Stimulated activated CD8-positive, alpha-beta memory T cell treated with anti-CD3 and anti-CD28 coated beads, Interleukin-2, amount 100 ng/mL, for 48 hours (primary cell): Measurements from ENCODE around the gene AP1S3.
"Not testable (repeated sequence)": the region's sequence is repeated elsewhere in the genome, so short reads cannot be mapped to it uniquely, and the experiment has no call there.

ENCODE experiments used
- DNase-seq, 2 donors: peaks; one replicate each; pipeline ENCODE4 v3.0.0-alpha.2; 2020; ENCODE audit warnings: low read depth in 2 of 2

The AP1S3 gene

DNA sequence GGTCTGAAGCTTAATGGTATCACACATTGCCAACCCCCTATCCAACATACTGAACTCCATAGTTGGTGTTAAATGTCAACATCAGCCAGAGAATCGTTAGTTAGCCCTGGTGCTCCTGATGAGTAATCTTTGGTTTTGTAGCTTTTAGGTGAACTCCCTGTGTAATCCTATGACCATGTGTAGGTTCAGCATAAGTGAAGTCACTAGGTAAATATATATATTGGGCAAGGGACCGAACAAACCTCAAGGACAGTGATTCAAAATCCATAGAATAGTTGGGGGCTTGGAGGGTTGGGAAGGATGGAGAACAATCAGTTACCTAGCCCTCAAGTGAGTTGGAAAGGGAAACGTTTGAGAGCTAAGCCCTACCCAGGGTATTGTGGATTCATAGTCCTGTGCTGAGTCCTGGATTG lies 16.0 kb upstream of the AP1S3 start:
- DNase-seq: no peak

- no peak for DNase-seq
Observed at GRCh38 chr2:223852281-223852795, 15.0 kb upstream of the AP1S3 start.

GRCh38 chr2:223847410-223847809 lies 10.0 kb upstream of the AP1S3 start:
- no peak for DNase-seq

GRCh38 chr2:223846515-223846914 lies 9.1 kb upstream of the AP1S3 start:
- DNase-seq: no peak

GRCh38 chr2:223841436-223842190 lies 4.2 kb upstream of the AP1S3 start:
- no peak for DNase-seq

- DNase-seq: no peak
Observed at GRCh38 chr2:223835701-223836532, 1.5 kb downstream of the AP1S3 start.

DNA sequence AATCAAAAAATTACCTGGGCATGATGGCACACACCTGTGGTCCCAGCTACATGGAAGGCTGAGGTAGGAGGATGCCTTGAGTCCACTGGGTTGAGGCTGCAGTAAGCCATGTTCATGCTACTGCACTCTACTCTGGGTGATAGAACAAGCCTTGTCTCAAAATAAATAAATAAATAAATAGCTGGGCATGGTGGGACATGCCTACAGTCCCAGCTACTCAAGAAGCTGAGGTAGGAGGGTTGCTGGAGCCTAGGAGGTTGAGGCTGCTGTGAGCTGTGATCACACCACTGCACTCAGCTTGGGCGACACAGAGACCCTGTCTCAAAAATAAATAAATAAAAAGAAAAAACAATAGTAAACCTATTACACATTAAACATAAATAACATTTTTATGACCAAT lies 3.0 kb downstream of the AP1S3 start:
- DNase-seq: no peak

DNA sequence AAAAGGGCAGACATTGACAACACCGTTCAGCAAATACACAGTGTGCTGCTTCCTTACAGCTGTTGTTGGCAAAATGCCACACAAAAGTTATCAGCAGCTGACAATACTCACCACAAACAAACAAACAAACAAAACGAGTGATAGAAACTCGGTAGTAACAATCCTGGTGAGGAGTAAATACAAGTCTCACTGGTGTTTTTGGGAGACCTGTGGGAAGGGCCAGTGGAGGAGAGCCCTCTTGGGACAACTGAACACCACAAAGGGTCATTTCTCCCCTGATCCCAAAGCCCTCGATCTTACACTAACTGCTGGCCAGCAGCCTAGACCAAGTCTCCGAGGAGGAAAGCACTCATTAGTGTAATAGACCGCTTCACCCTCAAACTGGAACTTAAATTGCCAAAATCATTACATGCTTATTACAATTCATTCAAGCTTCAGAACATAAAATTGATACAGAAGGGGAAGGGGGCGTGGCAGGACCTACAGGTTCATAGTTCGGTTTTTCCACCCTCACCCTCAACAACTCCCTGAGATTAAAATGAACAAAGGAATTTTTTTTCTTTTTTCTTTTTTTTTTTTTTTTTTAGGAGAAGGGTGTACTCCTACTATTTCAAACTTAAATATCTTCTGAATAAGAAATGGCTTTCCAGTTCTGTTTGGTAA lies 5.0 kb downstream of the AP1S3 start:
- DNase-seq: no peak

DNA sequence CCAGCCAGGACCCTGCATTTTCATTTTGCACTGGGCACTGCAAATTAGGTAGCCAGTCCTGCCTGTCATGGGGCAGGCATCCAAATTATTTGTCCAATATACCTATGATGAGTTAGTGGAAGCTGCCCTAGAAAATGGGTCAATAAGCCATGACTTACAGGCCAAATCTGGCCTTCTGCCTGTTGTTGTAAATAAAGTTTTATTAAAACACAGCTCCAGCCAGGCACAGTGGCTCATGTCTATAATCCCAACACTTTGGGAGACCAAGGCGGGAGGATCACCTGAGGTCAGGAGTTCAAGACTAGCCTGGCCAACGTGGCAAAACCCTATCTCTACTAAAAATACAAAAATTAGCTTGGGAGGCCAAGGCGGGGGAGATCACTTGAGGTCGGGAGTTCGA lies 8.3 kb downstream of the AP1S3 start:
- no peak for DNase-seq

GRCh38 chr2:223828314-223828713 lies 9.1 kb downstream of the AP1S3 start:
- no peak for DNase-seq

GRCh38 chr2:223826995-223827394 lies 10.4 kb downstream of the AP1S3 start:
- no peak for DNase-seq

- no peak for DNase-seq
Observed at GRCh38 chr2:223824301-223824700, 13.1 kb downstream of the AP1S3 start.

DNA sequence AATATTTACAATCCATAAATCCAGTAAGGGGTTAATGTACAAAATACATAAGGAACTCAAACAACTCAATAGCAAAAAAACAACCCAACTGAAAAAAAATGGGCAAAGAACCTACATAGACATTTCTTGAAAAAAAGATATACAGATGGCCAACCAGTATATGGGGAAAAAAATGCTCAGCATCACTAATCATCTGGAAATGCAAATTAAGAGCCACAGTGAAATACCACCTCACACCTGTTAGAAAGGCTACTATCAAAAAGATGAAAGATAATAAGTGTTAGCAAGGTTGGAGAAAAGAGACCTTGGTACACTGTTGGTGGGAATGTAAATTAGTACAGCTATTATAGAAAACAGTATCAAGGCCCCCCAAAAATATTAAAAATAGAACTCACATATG lies 14.6 kb downstream of the AP1S3 start:
- DNase-seq: no peak

DNA sequence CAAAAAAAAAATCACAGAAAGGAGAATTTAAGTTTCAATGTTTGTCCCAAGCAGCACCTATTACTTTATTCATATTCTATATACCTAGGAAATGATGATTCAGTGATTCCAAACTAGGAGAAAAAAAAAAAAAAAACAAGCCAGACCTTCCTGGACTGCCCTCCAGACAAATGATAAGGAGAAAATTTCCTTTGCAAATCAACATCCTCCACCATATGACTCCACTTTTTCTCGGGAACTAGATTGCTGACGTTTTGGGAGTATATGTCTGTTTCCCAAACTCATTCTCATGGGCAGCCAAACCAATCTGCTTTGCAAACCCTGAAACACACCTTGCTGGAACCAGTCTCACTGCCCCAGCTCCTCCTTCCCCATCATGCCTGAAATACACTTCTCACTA lies 16.8 kb downstream of the AP1S3 start:
- no peak for DNase-seq

DNA sequence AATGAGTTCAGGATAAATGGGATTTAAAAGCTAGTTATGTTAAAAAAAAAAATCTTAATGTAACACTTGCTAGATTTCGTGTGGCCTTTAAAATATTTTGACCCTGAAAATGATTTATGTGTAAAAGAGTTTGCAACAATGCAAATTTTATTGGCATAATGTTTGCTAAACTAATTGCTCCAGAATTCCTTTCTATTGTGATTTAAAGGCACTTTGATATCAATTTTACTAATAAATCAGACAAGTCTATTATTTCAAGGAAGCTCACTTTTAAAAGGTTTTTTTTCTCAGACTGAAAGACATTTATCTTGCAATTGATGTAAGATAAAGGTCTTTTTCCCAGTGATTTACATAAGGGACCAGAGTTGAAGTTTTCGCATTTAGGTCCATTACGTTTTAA lies 17.5 kb downstream of the AP1S3 start:
- DNase-seq: no peak

GRCh38 chr2:223815884-223816570 lies 21.4 kb downstream of the AP1S3 start:
- no peak for DNase-seq

GRCh38 chr2:223815186-223815883 lies 22.0 kb downstream of the AP1S3 start:
- DNase-seq: no peak

- not testable (repeated sequence) for DNase-seq
Observed at GRCh38 chr2:223814764-223815163, 22.6 kb downstream of the AP1S3 start.

- DNase-seq: no peak
Observed at GRCh38 chr2:223813329-223813728, 24.1 kb downstream of the AP1S3 start.

- DNase-seq: no peak
Observed at GRCh38 chr2:223811757-223812156, 25.6 kb downstream of the AP1S3 start.

- no peak for DNase-seq
Observed at GRCh38 chr2:223805008-223805407, 32.4 kb downstream of the AP1S3 start.
